ENCODE data around the gene PLEKHN1.

Gene PLEKHN1

DNA sequence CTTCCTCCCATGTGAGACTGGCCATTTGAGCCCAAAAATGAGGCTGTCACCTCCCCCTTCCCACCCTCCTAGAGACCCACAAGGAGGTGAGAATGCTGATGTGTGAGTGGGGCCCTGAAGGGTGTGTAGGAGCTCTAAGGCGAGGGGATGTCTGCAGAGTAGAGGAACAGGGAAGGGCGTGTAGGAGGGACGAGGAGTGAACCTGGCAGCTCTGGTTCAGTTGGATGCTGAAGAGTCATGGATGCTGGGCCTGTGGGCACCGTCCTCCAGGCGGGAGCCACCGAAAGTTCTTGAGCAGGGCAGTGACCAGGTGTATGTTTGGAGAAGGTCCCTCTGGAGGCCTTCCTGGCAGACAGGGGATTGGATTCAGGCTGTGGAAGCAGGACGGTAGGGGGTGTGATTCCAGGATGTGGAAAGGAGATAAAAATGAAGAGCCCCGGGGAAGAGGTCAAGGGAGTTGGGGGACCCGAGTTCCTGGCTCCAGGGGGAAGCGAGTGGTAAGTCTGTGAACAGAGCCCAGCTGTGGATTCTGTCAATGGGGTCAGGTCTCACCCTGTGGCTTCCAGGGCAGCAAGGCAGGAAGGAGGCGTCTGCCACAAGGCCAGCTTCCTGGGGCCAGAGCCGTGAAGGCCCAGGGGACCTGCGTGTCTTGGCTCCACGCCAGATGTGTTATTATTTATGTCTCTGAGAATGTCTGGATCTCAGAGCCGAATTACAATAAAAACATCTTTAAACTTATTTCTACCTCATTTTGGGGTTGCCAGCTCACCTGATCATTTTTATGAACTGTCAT, 34.7 kb upstream of the PLEKHN1 start (continued):
- no peak for TF ChIP-seq TSHZ1 (tag by site-specific recombination; IDR thresholded peaks at IDR 0.05; ENCODE audit: borderline replicate concordance)
- no peak for TF ChIP-seq ZNF558 (tag by site-specific recombination; IDR thresholded peaks at IDR 0.05)
- no peak for TF ChIP-seq KLF7 (tag by site-specific recombination; IDR thresholded peaks at IDR 0.05; ENCODE audit: borderline replicate concordance)
- no peak for TF ChIP-seq ZNF311 (tag by site-specific recombination; IDR thresholded peaks at IDR 0.05; ENCODE audit: borderline replicate concordance)
- TF ChIP-seq ZNF214 (tag by site-specific recombination; IDR thresholded peaks at IDR 0.05; ENCODE audit: borderline replicate concordance): no peak
- no peak for TF ChIP-seq YY2 (tag by site-specific recombination; IDR thresholded peaks at IDR 0.05)
- no peak for TF ChIP-seq ZNF513 (tag by site-specific recombination; IDR thresholded peaks at IDR 0.05)
- no peak for TF ChIP-seq SP3 (tag by site-specific recombination; IDR thresholded peaks at IDR 0.05)
- TF ChIP-seq ZSCAN23 (tag by site-specific recombination; IDR thresholded peaks at IDR 0.05): no peak
- TF ChIP-seq, protein P1, sequence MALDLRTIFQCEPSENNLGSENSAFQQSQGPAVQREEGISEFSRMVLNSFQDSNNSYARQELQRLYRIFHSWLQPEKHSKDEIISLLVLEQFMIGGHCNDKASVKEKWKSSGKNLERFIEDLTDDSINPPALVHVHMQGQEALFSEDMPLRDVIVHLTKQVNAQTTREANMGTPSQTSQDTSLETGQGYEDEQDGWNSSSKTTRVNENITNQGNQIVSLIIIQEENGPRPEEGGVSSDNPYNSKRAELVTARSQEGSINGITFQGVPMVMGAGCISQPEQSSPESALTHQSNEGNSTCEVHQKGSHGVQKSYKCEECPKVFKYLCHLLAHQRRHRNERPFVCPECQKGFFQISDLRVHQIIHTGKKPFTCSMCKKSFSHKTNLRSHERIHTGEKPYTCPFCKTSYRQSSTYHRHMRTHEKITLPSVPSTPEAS (tag by site-specific recombination; IDR thresholded peaks at IDR 0.05): no peak
- TF ChIP-seq PRDM1 (tag by site-specific recombination; IDR thresholded peaks at IDR 0.05): no peak
- TF ChIP-seq MYNN (tag by site-specific recombination; IDR thresholded peaks at IDR 0.05; ENCODE audit: borderline replicate concordance): no peak
- TF ChIP-seq, protein P2, sequence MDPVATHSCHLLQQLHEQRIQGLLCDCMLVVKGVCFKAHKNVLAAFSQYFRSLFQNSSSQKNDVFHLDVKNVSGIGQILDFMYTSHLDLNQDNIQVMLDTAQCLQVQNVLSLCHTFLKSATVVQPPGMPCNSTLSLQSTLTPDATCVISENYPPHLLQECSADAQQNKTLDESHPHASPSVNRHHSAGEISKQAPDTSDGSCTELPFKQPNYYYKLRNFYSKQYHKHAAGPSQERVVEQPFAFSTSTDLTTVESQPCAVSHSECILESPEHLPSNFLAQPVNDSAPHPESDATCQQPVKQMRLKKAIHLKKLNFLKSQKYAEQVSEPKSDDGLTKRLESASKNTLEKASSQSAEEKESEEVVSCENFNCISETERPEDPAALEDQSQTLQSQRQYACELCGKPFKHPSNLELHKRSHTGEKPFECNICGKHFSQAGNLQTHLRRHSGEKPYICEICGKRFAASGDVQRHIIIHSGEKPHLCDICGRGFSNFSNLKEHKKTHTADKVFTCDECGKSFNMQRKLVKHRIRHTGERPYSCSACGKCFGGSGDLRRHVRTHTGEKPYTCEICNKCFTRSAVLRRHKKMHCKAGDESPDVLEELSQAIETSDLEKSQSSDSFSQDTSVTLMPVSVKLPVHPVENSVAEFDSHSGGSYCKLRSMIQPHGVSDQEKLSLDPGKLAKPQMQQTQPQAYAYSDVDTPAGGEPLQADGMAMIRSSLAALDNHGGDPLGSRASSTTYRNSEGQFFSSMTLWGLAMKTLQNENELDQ (tag by site-specific recombination; IDR thresholded peaks at IDR 0.05; ENCODE audit: low read depth): no peak
- 0 out of 2 replicates have a peak, but pooled peaks have one; percentile 17 for TF ChIP-seq KLF8 (tag by site-specific recombination; IDR thresholded peaks at IDR 0.05)
- TF ChIP-seq EGR2 (tag by site-specific recombination; IDR thresholded peaks at IDR 0.05; ENCODE audit: low read depth): peak; percentile 67
- peak; percentile 37; the same call in 1 of the 2 replicates for TF ChIP-seq SP2 (tag by site-specific recombination; IDR thresholded peaks at IDR 0.05)
- TF ChIP-seq ZNF555 (tag by site-specific recombination; conservative IDR thresholded peaks at IDR 0.05): no peak
- TF ChIP-seq ZNF423 (tag by site-specific recombination; IDR thresholded peaks at IDR 0.05): peak; percentile 67; the same call in 1 of the 2 replicates
- TF ChIP-seq ZBTB8A (tag by site-specific recombination; IDR thresholded peaks at IDR 0.05): peak; percentile 24; the same call in 1 of the 2 replicates
- no peak for TF ChIP-seq ELK4 (IDR thresholded peaks at IDR 0.05; ENCODE audit: borderline replicate concordance, low read depth, low read length)
- TF ChIP-seq MEIS1 (CRISPR knock-in tag; IDR thresholded peaks at IDR 0.05; ENCODE audit: borderline replicate concordance): no peak
- no peak for TF ChIP-seq ZNF140 (tag by site-specific recombination; IDR thresholded peaks at IDR 0.05)
- TF ChIP-seq SCRT1 (tag by site-specific recombination; IDR thresholded peaks at IDR 0.05; ENCODE audit: borderline replicate concordance): no peak
- no peak for TF ChIP-seq ZNF837 (tag by site-specific recombination; IDR thresholded peaks at IDR 0.05)
- TF ChIP-seq ZNF654 (tag by site-specific recombination; IDR thresholded peaks at IDR 0.05; ENCODE audit: low read depth): no peak
- no peak for TF ChIP-seq ZNF112 (tag by site-specific recombination; IDR thresholded peaks at IDR 0.05)
- TF ChIP-seq ZFHX2 (tag by site-specific recombination; conservative IDR thresholded peaks at IDR 0.05): peak; percentile 83
- TF ChIP-seq ZNF202 (tag by site-specific recombination; IDR thresholded peaks at IDR 0.05; ENCODE audit: borderline replicate concordance): no peak
- peak; percentile 84 for TF ChIP-seq GLIS1 (tag by site-specific recombination; IDR thresholded peaks at IDR 0.05)
- peak; percentile 63 for TF ChIP-seq ZBTB17 (tag by site-specific recombination; IDR thresholded peaks at IDR 0.05)
- TF ChIP-seq ZNF600 (tag by site-specific recombination; IDR thresholded peaks at IDR 0.05): peak; percentile 78

All from HEK293 (cell line).